HG03460 (cell line): ENCODE results near the gene ACTR3C.
"Not testable (repeated sequence)": the region's sequence is repeated elsewhere in the genome, so short reads cannot be mapped to it uniquely, and the experiment has no call there.

Experiments used
- ATAC-seq: cut with Tn5 transposase; IDR thresholded peaks from one replicate; pipeline ENCODE4 v1.9.1; 2021; ENCODE audit not compliant: unreplicated experiment

The ACTR3C gene

DNA sequence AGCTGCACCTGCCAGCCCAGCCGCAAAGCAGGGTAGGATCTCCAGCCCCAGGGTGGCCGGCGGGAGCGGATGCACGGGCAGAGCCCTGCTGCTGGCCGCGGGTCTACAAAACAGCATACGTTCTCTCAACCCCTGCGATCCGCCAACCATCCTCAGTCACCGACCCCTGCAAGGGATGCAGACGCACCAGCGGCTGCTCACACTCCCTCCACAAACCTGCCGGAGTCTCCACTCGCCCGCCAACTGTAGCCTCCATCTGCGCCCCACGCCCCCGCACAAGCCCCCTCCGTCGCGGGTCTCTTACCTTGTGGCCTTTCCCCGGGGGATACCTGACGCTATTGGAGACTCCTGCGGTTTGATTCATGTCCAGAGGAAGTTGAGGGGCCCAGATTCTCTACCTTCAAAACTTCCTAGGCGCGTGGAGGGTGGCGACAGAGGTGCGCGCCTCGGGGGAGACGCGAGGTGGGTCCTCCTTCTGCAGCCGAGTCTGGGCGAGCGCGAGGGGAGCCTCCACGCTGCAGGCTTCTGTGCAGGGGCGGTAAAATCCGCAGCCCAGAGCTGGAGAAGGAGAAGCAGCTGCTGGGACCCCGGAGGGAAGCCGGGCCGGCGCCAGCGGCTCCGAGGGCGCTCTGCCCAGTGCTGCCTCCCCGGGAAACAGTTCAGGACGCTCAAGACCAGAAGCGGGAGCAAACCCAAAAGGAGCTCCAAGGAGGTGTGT is 103.2 kb downstream of the ACTR3C start:
- not testable (repeated sequence) for ATAC-seq

GRCh38 chr7:150206848-150207247 is 116.5 kb downstream of the ACTR3C start:
- not testable (repeated sequence) for ATAC-seq

DNA sequence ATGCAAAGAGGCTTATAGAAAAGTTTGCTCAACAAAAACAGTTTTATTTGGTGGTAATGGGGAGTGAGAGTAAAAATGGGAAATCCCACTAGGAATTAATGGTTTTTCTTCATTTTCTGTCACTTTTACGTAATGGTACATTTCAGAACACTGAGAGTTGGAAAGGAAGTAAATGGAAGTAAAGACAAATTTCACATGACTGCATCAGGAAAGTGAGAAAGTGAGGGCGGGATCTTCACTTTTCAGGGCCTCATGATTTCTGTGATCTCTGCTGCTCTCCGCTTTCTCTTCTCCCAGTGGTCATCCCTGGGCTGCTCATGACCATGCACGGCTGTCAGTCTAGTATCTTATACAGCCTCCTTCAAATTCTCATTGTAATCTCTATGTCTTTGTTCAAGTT is 117.5 kb downstream of the ACTR3C start:
- ATAC-seq, result not testable (repeated sequence)

GRCh38 chr7:150204577-150204976 is 118.8 kb downstream of the ACTR3C start:
- ATAC-seq, result not testable (repeated sequence)

DNA sequence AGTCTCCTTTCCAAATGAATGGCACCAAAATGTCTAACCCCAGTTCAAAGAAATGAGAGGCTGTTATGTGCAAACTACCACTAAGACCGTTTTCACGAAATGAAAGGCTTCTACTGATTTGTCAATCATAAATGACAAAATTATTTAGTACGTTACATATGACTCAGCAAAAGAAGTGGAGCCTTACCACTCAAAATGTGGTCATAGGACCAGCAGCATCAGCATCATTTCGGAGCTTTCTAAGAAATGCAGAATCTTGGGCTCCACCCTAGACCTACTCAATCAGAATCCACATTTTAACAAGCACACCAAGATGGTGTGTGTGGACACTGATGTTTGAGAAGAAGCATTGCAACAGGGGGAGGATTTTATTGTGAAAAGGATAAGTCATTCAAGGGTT is 120.5 kb downstream of the ACTR3C start:
- ATAC-seq, result not testable (repeated sequence)
